HepG2 (cell line): ENCODE measurements around the gene ARHGAP26. TPM values are rescaled to one million over a fixed set of nuclear protein-coding genes. Genes with fewer than 3 reads are reported as not detected.

ENCODE experiments used
- ATAC-seq: fragments of 200-7000 bp; cut with Tn5 transposase; 3 replicates; pipeline ENCODE4 v1.9.1; 2020; ENCODE audit warnings: mild to moderate bottlenecking, moderate library complexity
- BruUV-seq: library from RNA; stranded (reverse); fragments of 400-500 nt; replicated peaks from 2 replicates; lab custom pipeline; 2021; lab: Mats Ljungman, UMichigan
- CTCF ChIA-PET: fragments of 300-600 bp; formaldehyde crosslinking; extraction: SDS; loops from one replicate; lab custom pipeline; 2021; ENCODE audit warnings: low total read pairs, inconsistent platforms, low intra/inter-chr PET ratio; lab: Yijun Ruan, JAX
- POLR2A ChIA-PET: fragments of 350-600 bp; sonication (Branson Sonifier 250); formaldehyde crosslinking; loops from one replicate; lab custom pipeline; 2020; ENCODE audit warnings: antibody characterized with exemption, inconsistent platforms; lab: Yijun Ruan, JAX
- DNase-seq: peaks from one replicate; pipeline ENCODE4 v3.0.0-alpha.2; 2015; ENCODE audit warnings: low spot score
- FAIRE-seq: peaks from 3 replicates; lab custom pipeline; 2011; peaks lifted over from hg19 to GRCh38; lab: Jason Lieb, UNC
- H2AFZ ChIP-seq: one replicate; pipeline ENCODE4 v1.6.1; 2011; ENCODE audit warnings: low read length, inconsistent platforms
- H3K27ac ChIP-seq: fragments of 300-600 bp; 3 replicates; pipeline ENCODE4 v1.8.0; 2011; ENCODE audit warnings: mixed run types, mild to moderate bottlenecking, mixed read lengths, low read length, inconsistent platforms; ENCODE audit not compliant: insufficient read depth; ENCODE audit errors: extremely low read length
- H3K27me3 ChIP-seq, 2 experiments: fragments of 200-600 bp in 1 of 2; 2 replicates in 1 of 2; 3 replicates in 1 of 2; pipeline versions ENCODE4 v1.6.0 to v1.8.0; 2011; ENCODE audit warnings: low read length in 2 of 2, mild to moderate bottlenecking in 2 of 2, moderate library complexity in 2 of 2, inconsistent platforms in 1 of 2; ENCODE audit not compliant: insufficient read depth in 2 of 2, control insufficient read depth in 1 of 2
- H3K36me3 ChIP-seq, 2 experiments: fragments of 200-600 bp in 1 of 2; replicated peaks in 1 of 2; 2 replicates in 1 of 2; 3 replicates in 1 of 2; pipeline versions ENCODE4 v1.5.1 to v1.8.0; 2011; ENCODE audit warnings: low read length in 2 of 2, inconsistent platforms in 1 of 2; ENCODE audit not compliant: insufficient read depth in 2 of 2, control insufficient read depth in 1 of 2
- H3K4me1 ChIP-seq: 2 replicates; pipeline ENCODE4 v1.5.1; 2012; ENCODE audit warnings: low read length, inconsistent platforms; ENCODE audit not compliant: insufficient read depth
- H3K4me2 ChIP-seq: 2 replicates; pipeline ENCODE4 v1.6.0; 2011; ENCODE audit warnings: low read depth, low read length, inconsistent platforms
- H3K4me3 ChIP-seq, 3 experiments: fragments of 200-600 bp in 1 of 3; sonication (generic), shearing (Covaris generic) in 1 of 3; replicated peaks in 1 of 3; 2 replicates each; pipeline ENCODE4 v1.5.1; 2011 to 2016; ENCODE audit warnings: low read length in 3 of 3, inconsistent platforms in 2 of 3, low read depth in 2 of 3, mild to moderate bottlenecking in 2 of 3, control low read depth in 1 of 3, mixed read lengths in 1 of 3; ENCODE audit not compliant: insufficient read depth in 1 of 3
- H3K79me2 ChIP-seq: one replicate; pipeline ENCODE4 v1.6.1; 2011; ENCODE audit warnings: low read length, inconsistent platforms; ENCODE audit not compliant: insufficient read depth
- H3K9ac ChIP-seq: 2 replicates; pipeline ENCODE4 v1.6.0; 2011; ENCODE audit warnings: mild to moderate bottlenecking, low read depth, low read length, inconsistent platforms; ENCODE audit not compliant: insufficient read depth
- H3K9me3 ChIP-seq: 2 replicates; pipeline ENCODE4 v1.5.1; 2012; ENCODE audit warnings: mild to moderate bottlenecking, low read length
- H4K20me1 ChIP-seq: 2 replicates; pipeline ENCODE4 v1.6.0; 2011; ENCODE audit warnings: inconsistent platforms, mild to moderate bottlenecking, low read length, moderate library complexity; ENCODE audit not compliant: insufficient read depth
- AHR ChIP-seq: IDR thresholded peaks from 2 replicates; pipeline ENCODE4 v1.6.1; 2018; ENCODE audit warnings: missing genetic modification reagents, missing compliant biosample characterization
- ATF7 ChIP-seq, 2 experiments: fragments of 450-650 bp in 1 of 2; sonication (generic) in 1 of 2; formaldehyde crosslinking in 1 of 2; IDR thresholded peaks; 2 replicates each; pipeline versions ENCODE4 v1.4.0 to v1.6.1; 2016 to 2020; ENCODE audit warnings: antibody characterized with exemption in 1 of 2, mild to moderate bottlenecking in 1 of 2, missing genetic modification reagents in 1 of 2
- ATF7-NPFF ChIP-seq: sonication (generic); formaldehyde crosslinking; IDR thresholded peaks from 2 replicates; pipeline ENCODE4 v1.8.1; 2023; ENCODE audit warnings: mild to moderate bottlenecking, low read depth, missing genetic modification reagents, moderate library complexity
- KAT2B ChIP-seq: fragments of 150-350 bp; IDR thresholded peaks from 2 replicates; pipeline ENCODE4 v1.6.1; 2014; ENCODE audit warnings: low read depth, low read length, borderline replicate concordance
- PHF21A ChIP-seq: sonication (generic); formaldehyde crosslinking; IDR thresholded peaks from 2 replicates; pipeline ENCODE4 v1.5.0; 2020; ENCODE audit warnings: mild to moderate bottlenecking, missing genetic modification reagents
- RBM39 ChIP-seq: fragments of 200-400 bp; formaldehyde crosslinking; IDR thresholded peaks from one replicate; pipeline ENCODE4 v1.6.1; 2018; ENCODE audit warnings: antibody characterized with exemption, mild to moderate bottlenecking, low read depth, low read length; ENCODE audit not compliant: poor library complexity, severe bottlenecking
- REPIN1 ChIP-seq: sonication (generic); formaldehyde crosslinking; IDR thresholded peaks from 2 replicates; pipeline ENCODE4 v1.8.0; 2022; ENCODE audit warnings: missing genetic modification reagents, low read depth, mild to moderate bottlenecking, borderline replicate concordance
- SNAI1 ChIP-seq: sonication (generic); formaldehyde crosslinking; IDR thresholded peaks from 2 replicates; pipeline ENCODE4 v1.5.0; 2020; ENCODE audit warnings: mild to moderate bottlenecking, missing genetic modification reagents, borderline replicate concordance
- STAT5B ChIP-seq: sonication (generic); formaldehyde crosslinking; IDR thresholded peaks from 2 replicates; pipeline ENCODE4 v1.4.0; 2020; ENCODE audit warnings: missing genetic modification reagents
- SUZ12 ChIP-seq: fragments of 150-350 bp; IDR thresholded peaks from 2 replicates; pipeline ENCODE4 v1.6.1; 2014; ENCODE audit warnings: low read depth, low read length
- ZFP36L1 ChIP-seq: sonication (generic); formaldehyde crosslinking; IDR thresholded peaks from 2 replicates; pipeline ENCODE4 v1.8.0; 2022; ENCODE audit warnings: mild to moderate bottlenecking, missing genetic modification reagents, moderate library complexity
- ZMYM3 ChIP-seq: sonication (generic); formaldehyde crosslinking; IDR thresholded peaks from 2 replicates; pipeline ENCODE4 v1.5.1; 2020; ENCODE audit warnings: mild to moderate bottlenecking, missing genetic modification reagents
- ZNF382 ChIP-seq: sonication (generic); formaldehyde crosslinking; IDR thresholded peaks from 2 replicates; pipeline ENCODE4 v1.5.0; 2020; ENCODE audit warnings: missing genetic modification reagents, mild to moderate bottlenecking, borderline replicate concordance
- ZNF549 ChIP-seq: sonication (generic); formaldehyde crosslinking; IDR thresholded peaks from 2 replicates; pipeline ENCODE4 v1.5.0; 2020; ENCODE audit warnings: missing genetic modification reagents
- ZNF850 ChIP-seq: sonication (generic); formaldehyde crosslinking; conservative IDR thresholded peaks from 2 replicates; pipeline ENCODE4 v1.9.0; 2021; ENCODE audit warnings: mild to moderate bottlenecking, missing genetic modification reagents
- WGBS: methylation state at CpG from one replicate; pipeline ENCODE4 v1.1.6; 2017; ENCODE audit warnings: low lambda C conversion rate; 5-methylcytosine and 5-hydroxymethylcytosine counted together
- in situ Hi-C: cut with HindIII; loops from 2 replicates; pipeline ENCODE4 v1.10.0; 2017; ENCODE audit warnings: low pct_unique_long_range_greater_than_20kb; ENCODE audit not compliant: extremely low pct_ligation_motif_present
- intact Hi-C: fragments of 100-400 bp; cut with micrococcal nuclease; formaldehyde crosslinking; loops from one replicate; pipeline ENCODE4 v1.10.0; 2022; ENCODE audit not compliant: unreplicated experiment
- polyA plus RNA-seq, 8 experiments: library from polyadenylated mRNA; depleted of rRNA in 3 of 8; stranded (reverse) in 7 of 8; unstranded in 1 of 8; fragments of >200 nt; fragmentation: Illumina TruSeq in 4 of 8; extraction: Trizol in 4 of 8; gene quantifications; 2 replicates each; pipeline versions ENCODE4 v1.2.1 to v1.2.3, GENCODE V29; 2011 to 2016; ENCODE audit warnings: low read depth in 4 of 8, missing spikeins in 1 of 8, mixed read lengths in 1 of 8; ENCODE audit not compliant: insufficient read depth in 1 of 8
- total RNA-seq, 5 experiments: library from RNA; depleted of rRNA; stranded (reverse); fragments of >200 nt; fragmentation: Illumina TruSeq; extraction: Trizol; gene quantifications; 2 replicates each; pipeline ENCODE4 v1.2.3, GENCODE V29; 2016; ENCODE audit warnings: low read depth in 1 of 5
- TF ChIP-seq, protein P1 (sequence below): sonication (generic); formaldehyde crosslinking; IDR thresholded peaks from 2 replicates; pipeline ENCODE4 v1.5.0; 2020; ENCODE audit warnings: missing genetic modification reagents

Gene ARHGAP26
- total and polyA plus RNA-seq, 2 of the 13 experiments (the other 11 are each of a cell fraction or from before 2014, with no cell fraction given) = 9.6 to 18.2 TPM

DNA sequence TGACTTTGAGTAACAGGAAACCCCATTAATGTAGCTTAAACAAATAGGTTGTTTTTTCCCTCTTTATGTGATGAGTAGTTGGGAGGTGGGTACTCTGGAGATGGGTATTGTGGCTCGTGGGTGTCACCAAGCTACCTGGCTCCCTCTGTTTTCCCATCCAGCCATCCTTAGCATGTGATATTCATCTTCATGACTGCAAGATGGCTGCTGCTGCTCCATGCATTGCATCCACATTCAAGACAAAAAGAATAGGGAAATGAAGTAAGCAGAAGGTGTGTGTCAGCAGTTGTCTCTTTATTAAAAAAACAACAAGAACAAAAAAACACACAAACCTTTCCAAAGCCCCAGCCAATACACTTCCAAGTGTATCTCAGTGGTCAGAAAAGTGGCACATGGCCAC, 6.5 kb upstream of the ARHGAP26 start (continued):
- TF ChIP-seq, protein P1, sequence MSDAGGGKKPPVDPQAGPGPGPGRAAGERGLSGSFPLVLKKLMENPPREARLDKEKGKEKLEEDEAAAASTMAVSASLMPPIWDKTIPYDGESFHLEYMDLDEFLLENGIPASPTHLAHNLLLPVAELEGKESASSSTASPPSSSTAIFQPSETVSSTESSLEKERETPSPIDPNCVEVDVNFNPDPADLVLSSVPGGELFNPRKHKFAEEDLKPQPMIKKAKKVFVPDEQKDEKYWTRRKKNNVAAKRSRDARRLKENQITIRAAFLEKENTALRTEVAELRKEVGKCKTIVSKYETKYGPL (CRISPR knock-in tag) = no peak
- TF ChIP-seq ZNF549 (CRISPR knock-in tag) (no peak), SUZ12 (no peak), AHR (CRISPR knock-in tag) (no peak), ZFP36L1 (CRISPR knock-in tag) (no peak)
- TF ChIP-seq, all 625 proteins: peak for 0

DNA sequence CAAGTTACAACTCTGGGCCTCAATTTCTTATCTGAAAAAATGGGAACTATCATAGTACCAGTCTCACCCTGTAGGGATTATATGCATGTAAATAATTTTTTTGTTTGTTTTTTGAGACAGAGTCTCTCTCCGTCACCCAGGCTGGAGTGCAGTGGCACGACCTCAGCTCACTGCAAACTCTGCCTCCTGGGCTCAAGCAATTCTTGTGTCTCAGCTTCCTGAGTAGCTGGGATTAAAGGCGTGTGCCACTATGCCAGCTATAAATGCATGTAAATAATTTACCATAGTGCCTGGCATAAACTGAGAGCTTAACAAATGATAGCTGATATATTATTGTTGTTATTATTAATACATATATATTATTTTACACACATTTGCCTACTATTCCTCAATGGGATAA, 3.0 kb upstream of the ARHGAP26 start:
- Histone ChIP-seq H4K20me1 (no peaks in the 10 kb centered on the region), H2AFZ (no peak overlapping the region), H3K27ac (no peak overlapping the region), H3K4me3 (no peak overlapping the region), H3K4me1 (peaks cover 20% of the 10 kb centered on the region), H3K9ac (no peak overlapping the region), H3K9me3 (no peaks in the 10 kb centered on the region), H3K36me3 (no peaks in the 10 kb centered on the region), H3K4me2 (no peak overlapping the region), H3K27me3 (peaks cover 0 to 10% of the 10 kb centered on the region in 2 experiments; a peak in 3 of 5 replicates), H3K79me2 (peaks cover 10% of the 10 kb centered on the region)
- ChIA-PET POLR2A (no interaction called here), CTCF (no interaction called here)
- in situ Hi-C loops (no loop called here), intact Hi-C loops (no loop called here)
- TF ChIP-seq SNAI1 (no peak), STAT5B (CRISPR knock-in tag) (no peak), ZNF382 (CRISPR knock-in tag) (no peak), ZMYM3 (no peak), ZNF850 (no peak), PHF21A (CRISPR knock-in tag) (no peak), ATF7 (IDR thresholded peaks at IDR 0.05) (no peak), ATF7 (CRISPR knock-in tag; IDR thresholded peaks at IDR 0.05) (no peak), REPIN1 (CRISPR knock-in tag) (no peak), RBM39 (no peak), KAT2B (no peak), ATF7-NPFF (CRISPR knock-in tag) (no peak)
- DNase-seq = no peak
- no TSS peak for BruUV-seq
- no peak for FAIRE-seq
- ATAC-seq = no peak
- 36% methylated on average over 3 of the region's 3 CpGs for WGBS
